COLO829 (cell line): ENCODE measurements around the gene PLSCR2.
"Not testable (repeated sequence)": the region's sequence is repeated elsewhere in the genome, so short reads cannot be mapped to it uniquely, and the experiment has no call there.

Experiments
- DNase-seq: peaks from one replicate; pipeline ENCODE4 v3.0.0; 2012; ENCODE audit warnings: low spot score

PLSCR2 gene

DNA sequence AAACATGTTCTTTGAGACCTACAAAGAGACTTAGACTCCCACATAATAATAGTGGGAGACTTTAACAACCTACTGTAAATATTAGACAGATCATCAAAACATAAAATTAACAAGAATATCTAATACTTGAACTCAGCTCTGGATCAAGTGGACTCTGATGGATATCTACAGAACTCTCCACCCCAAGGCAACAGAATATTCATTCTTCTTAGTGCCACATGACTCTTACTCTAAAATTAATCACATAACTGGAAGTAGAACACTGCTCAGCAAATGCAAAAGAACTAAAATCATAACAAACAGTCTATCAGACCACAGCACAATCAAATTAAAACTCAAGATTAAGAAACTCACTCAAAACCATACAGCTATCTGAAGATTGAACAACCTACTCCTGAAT, 15.9 kb upstream of the PLSCR2 start:
- DNase-seq = no peak

- DNase-seq = no peak
Observed at GRCh38 chr3:146476094-146476740, 6.9 kb upstream of the PLSCR2 start.

DNA sequence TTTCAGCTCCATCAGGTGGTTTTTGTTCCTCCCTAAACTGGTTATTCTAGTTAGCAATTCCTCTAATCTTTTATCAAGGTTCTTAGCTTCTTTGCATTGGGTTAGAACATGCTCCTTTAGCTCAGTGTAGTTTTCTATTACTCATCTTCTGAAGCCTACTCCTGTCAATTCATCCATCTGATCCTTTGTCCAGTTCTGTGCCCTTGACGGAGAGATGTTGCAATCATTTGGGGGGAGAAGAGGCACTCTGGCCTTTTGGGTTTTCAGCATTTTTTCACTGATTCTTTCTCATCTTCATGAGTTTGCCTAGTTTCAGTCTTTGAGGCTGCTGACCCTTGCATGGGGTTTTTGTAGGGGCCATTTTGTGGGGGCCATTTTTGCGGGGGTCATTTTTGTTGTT, 5.6 kb upstream of the PLSCR2 start:
- DNase-seq = not testable (repeated sequence)

GRCh38 chr3:146473726-146474125, 4.4 kb upstream of the PLSCR2 start:
- DNase-seq = no peak

GRCh38 chr3:146472611-146473010, 3.2 kb upstream of the PLSCR2 start:
- no peak for DNase-seq

DNA sequence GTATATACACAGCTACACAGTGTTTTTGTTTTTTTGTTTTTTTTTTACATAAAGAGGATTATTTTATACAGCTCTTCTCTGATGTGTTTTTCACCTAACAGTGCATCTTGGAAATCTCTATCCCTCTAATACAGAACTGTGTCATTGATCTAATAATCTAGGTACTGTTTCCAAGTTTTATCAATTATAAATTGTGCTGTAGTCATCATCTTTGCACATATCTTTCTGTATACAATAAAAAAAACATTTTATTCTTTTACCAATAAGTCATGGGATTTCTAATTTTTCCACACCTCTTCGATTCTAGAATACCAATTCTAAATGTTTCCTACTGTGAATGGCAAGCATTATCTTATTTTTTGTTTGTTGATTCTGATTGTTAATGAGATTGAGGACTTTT, 1.7 kb upstream of the PLSCR2 start:
- no peak for DNase-seq

GRCh38 chr3:146470425-146470990, 1.1 kb upstream of the PLSCR2 start:
- DNase-seq = no peak

GRCh38 chr3:146468671-146469149, 651 bp downstream of the PLSCR2 start:
- DNase-seq = no peak

DNA sequence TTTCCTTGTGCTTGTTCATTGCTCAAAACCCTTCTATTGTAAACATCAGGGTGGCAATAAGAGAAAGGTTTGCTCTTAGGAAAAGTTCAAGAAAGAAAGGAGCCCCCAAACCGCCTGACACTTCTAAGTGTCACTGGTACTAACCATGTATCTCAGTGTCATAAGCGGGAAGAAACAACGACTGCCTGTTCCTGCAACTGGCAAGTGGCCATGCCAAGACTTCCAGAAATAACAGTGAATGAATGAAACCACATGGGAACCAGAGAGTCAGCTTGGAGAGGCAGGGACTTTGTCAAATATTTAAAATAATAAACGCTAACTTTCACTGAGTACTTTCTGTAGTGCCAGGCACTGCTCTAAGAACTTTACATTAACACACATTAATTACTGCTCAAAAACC, 1.1 kb downstream of the PLSCR2 start:
- no peak for DNase-seq

GRCh38 chr3:146466604-146467003, 2.8 kb downstream of the PLSCR2 start:
- DNase-seq = no peak

GRCh38 chr3:146465693-146466465, 3.5 kb downstream of the PLSCR2 start:
- no peak for DNase-seq

DNA sequence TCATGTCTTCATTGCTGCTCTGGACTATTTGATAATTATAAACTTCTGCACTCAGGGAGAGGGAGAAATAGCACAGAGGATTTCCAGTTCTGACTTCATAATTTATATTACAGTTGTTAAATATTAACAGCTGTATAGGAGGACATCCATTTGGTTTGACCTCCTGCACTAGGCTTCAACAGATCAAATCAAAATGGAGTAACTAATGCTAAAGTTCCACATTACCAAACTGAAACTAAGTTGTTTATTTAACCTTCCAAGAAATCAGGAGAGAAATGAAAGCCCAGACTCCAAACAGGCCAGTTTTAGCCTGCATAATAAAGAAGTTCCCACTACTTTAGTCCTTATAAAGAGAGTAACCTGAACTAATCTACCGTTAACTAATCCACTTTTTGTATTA, 4.6 kb downstream of the PLSCR2 start:
- no peak for DNase-seq

DNA sequence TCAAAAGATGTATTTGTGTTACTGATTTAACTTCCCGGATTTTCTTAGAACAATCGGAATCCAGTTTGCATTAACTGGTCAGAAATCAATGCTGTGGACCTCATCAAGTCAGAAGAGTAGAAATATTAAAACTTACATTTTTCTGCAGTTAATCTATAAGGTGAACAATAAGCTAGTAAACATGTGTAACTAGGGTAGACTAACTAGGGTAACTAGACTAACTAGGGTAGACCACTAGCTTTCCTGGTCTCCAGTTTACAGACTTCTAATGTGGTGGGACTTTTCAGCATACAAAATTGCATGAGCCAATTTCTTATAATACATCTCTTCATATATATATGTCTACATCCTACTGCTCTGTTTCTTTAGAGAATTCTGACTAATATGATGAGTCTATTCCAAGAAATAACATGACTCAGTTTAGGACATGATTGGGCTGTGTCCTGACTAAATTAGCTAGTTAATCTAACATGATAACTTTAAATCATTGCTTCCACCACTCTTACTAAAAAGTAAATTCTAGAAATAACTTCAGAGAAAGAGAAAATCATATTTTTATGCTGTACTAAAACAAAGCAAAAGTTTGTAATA, 5.3 kb downstream of the PLSCR2 start:
- no peak for DNase-seq

DNA sequence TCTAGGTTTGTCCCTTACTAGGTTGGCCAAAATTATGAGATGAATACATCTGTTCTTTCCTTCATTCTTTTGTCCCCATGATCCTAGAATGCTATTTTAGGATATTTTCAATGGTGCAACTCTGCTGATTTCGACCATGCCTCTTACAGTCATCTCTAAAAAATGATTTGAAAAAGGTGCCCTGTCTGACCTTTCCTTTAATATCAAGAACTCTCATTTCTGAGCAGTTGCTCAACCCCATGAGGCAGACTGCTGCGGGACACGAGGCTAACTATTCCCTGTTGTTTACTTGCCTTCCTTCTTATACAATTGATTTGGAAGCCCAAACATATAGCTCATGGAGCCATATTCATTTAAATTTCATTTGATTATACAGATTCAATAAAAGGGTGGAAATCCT, 14.6 kb downstream of the PLSCR2 start:
- DNase-seq = no peak

GRCh38 chr3:146449613-146450012, 19.7 kb downstream of the PLSCR2 start:
- DNase-seq = no peak

GRCh38 chr3:146449076-146449475, 20.3 kb downstream of the PLSCR2 start:
- DNase-seq = no peak

GRCh38 chr3:146446026-146446425, 23.3 kb downstream of the PLSCR2 start:
- DNase-seq = no peak

GRCh38 chr3:146440310-146440709, 29.1 kb downstream of the PLSCR2 start:
- DNase-seq = not testable (repeated sequence)

DNA sequence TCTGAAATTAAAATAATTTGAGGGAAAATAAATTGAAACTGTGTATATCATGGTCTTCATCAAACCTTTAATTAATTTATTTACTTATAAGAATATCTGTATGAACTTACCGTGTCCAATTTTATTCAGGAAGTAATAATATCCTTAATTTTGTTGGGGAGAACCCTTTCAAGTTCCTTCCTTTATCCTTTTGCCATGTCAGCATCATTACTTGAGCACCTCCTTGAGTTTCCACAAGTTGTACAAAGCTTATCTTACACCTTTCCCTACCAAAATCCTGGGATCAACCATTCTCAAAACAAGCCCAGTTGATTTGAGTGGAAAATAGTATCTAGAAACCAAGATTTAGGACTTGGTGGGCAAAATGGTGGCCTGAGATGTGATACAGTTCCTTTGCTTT, 37.3 kb downstream of the PLSCR2 start:
- DNase-seq = no peak

DNA sequence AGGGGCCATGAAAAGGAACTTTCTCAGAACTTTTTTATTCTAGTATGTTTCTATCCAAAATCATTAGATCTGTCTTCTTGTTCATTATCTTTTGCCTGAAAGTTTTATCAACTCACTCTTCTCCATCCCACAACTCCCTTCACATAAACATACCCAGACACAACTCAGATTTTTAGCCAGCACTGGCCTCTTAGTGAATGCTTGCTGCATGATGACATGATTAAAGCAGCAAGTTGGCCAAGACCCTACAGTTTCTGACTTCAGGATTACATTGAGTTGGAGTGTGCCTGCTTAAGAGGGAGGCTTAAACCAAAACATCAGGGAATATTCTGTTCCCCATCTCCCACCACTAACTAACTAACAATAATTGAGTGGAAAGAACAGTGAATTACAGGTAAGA, 38.1 kb downstream of the PLSCR2 start:
- no peak for DNase-seq

- no peak for DNase-seq
Observed at GRCh38 chr3:146425341-146425740, 44.0 kb downstream of the PLSCR2 start.

DNA sequence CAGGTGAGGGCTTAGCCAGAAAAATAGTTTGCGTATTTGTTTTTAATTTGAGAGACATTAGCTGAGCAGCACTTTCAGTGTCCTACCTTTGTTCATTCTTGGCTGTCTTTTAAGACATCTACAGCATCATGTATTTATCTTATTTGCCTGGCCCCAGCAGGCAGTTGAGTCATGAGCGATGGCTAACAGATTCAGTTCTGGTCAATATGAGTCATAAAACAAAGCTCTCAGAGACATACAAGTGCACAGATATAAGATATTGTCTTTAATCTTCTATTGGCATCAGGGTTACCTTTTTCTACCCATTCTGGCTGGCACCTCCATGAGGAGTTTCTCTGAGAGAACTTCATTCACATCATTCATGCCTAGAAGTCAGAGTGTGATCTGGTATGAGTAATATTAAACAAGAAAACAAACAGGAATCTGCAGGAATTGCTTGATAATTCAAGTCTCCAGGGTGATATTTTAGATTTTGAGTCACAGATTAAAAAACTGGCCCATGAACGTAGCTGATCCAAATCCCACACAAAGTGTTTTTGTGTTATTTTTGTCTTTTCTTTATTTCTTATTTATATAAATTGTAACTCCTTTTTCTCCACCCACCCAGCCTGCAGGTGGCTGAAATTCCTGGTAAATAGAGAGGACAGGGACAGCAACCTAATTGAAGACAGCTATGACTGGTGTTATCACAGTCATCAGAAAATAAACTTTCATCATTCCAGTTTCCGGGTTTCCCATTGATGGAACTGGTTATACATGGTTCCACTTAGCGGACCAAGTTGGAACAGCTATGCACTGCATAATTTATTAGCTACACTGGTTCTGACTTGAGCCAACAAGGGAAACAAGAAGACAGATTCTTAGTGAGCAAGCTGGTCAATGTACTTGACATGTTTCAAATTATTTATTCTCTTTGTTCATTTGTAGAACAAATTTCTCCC, 47.3 kb downstream of the PLSCR2 start:
- no peak for DNase-seq
